Measurements from ENCODE around the gene CPPED1. TPM values are rescaled to one million over a fixed set of nuclear protein-coding genes. Genes with fewer than 3 reads are reported as not detected.

The CPPED1 gene
- total and polyA plus RNA-seq, 8 donors: 8.0 to 178 (median 13.1) TPM

GRCh38 chr16:12845282-12845681 lies 41.6 kb upstream of the CPPED1 start:
- H3K36me3 ChIP-seq: no peaks in the 10 kb centered on the region
- no peak for TF ChIP-seq EP300 (IDR thresholded peaks at IDR 0.05)
- TF ChIP-seq POLR2A (IDR thresholded peaks at IDR 0.05): no peak
- no peak for TF ChIP-seq CTCF (IDR thresholded peaks at IDR 0.05)
- no peak for TF ChIP-seq POLR2AphosphoS5 (IDR thresholded peaks at IDR 0.05)
- no peaks in the 10 kb centered on the region for H3K4me1 ChIP-seq
- whole genome bisulfite sequencing, 5 donors: 85 to 93% (median 93%) methylated on average over 3 of the region's 3 CpGs
- H3K4me3 ChIP-seq: no peak overlapping the region
- H3K27ac ChIP-seq: no peak overlapping the region
- H3K9me3 ChIP-seq: no peaks in the 10 kb centered on the region
- intact Hi-C loops (cut with DNase I; ENCODE audit: low total_unique reads): no loop called here
- no peak for DNase-seq
- no peaks in the 10 kb centered on the region for H3K27me3 ChIP-seq

GRCh38 chr16:12837756-12838155 lies 34.1 kb upstream of the CPPED1 start:
- no peak for DNase-seq
- Histone ChIP-seq H3K27ac (no peak overlapping the region), H3K4me1 (no peaks in the 10 kb centered on the region), H3K27me3 (peaks cover 0 to 5% (median 0%) of the 10 kb centered on the region in 3 donors), H3K9me3 (peaks cover 0 to 18% (median 3%) of the 10 kb centered on the region in 4 donors), H3K4me3 (no peak overlapping the region), H3K36me3 (no peaks in the 10 kb centered on the region)
- no peak for TF ChIP-seq EP300 (IDR thresholded peaks at IDR 0.05)
- TF ChIP-seq POLR2AphosphoS5 (IDR thresholded peaks at IDR 0.05): no peak
- TF ChIP-seq POLR2A (IDR thresholded peaks at IDR 0.05): no peak
- no peak for TF ChIP-seq CTCF (IDR thresholded peaks at IDR 0.05)
- intact Hi-C loops (cut with DNase I; ENCODE audit: low total_unique reads): no loop called here

- Histone ChIP-seq H3K4me1 (no peaks in the 10 kb centered on the region), H3K4me3 (no peak overlapping the region), H3K27ac (no peak overlapping the region), H3K36me3 (no peaks in the 10 kb centered on the region), H3K9me3 (peaks cover 0 to 18% (median 3%) of the 10 kb centered on the region in 4 donors), H3K27me3 (peaks cover 0 to 5% (median 0%) of the 10 kb centered on the region in 3 donors)
- WGBS, 5 donors: 67 to 88% (median 81%) methylated on average over 1 of the region's 1 CpG
- intact Hi-C loops (cut with DNase I; ENCODE audit: low total_unique reads): no loop called here
- TF ChIP-seq POLR2A (IDR thresholded peaks at IDR 0.05): no peak
- no peak for TF ChIP-seq CTCF (IDR thresholded peaks at IDR 0.05)
- TF ChIP-seq EP300 (IDR thresholded peaks at IDR 0.05): no peak
- no peak for TF ChIP-seq POLR2AphosphoS5 (IDR thresholded peaks at IDR 0.05)
- no peak for DNase-seq
Measured at GRCh38 chr16:12837291-12837690, 33.6 kb upstream of the CPPED1 start.

- WGBS, 5 donors: 31 to 51% (median 47%) methylated on average over 10 of the region's 10 CpGs
- H3K4me1 ChIP-seq: no peaks in the 10 kb centered on the region
- peaks cover 0 to 19% (median 0%) of the 10 kb centered on the region in 3 donors for H3K27me3 ChIP-seq
- DNase-seq: peak in 1 of 2 donors; percentile 41
- no peaks in the 10 kb centered on the region for H3K36me3 ChIP-seq
- H3K9me3 ChIP-seq: peaks cover 0 to 16% (median 3%) of the 10 kb centered on the region in 4 donors
- H3K4me3 ChIP-seq: no peak overlapping the region
- intact Hi-C loops (cut with DNase I; ENCODE audit: low total_unique reads): no loop called here
- no peak overlapping the region for H3K27ac ChIP-seq
- TF ChIP-seq EP300 (IDR thresholded peaks at IDR 0.05) (no peak), POLR2AphosphoS5 (IDR thresholded peaks at IDR 0.05) (no peak), CTCF (IDR thresholded peaks at IDR 0.05) (no peak), POLR2A (IDR thresholded peaks at IDR 0.05) (no peak)
Measured at GRCh38 chr16:12833926-12834325, 30.2 kb upstream of the CPPED1 start.

Measured in stomach (tissue), 9 donors.